ENCODE results near the gene PREPL.

Gene PREPL

DNA sequence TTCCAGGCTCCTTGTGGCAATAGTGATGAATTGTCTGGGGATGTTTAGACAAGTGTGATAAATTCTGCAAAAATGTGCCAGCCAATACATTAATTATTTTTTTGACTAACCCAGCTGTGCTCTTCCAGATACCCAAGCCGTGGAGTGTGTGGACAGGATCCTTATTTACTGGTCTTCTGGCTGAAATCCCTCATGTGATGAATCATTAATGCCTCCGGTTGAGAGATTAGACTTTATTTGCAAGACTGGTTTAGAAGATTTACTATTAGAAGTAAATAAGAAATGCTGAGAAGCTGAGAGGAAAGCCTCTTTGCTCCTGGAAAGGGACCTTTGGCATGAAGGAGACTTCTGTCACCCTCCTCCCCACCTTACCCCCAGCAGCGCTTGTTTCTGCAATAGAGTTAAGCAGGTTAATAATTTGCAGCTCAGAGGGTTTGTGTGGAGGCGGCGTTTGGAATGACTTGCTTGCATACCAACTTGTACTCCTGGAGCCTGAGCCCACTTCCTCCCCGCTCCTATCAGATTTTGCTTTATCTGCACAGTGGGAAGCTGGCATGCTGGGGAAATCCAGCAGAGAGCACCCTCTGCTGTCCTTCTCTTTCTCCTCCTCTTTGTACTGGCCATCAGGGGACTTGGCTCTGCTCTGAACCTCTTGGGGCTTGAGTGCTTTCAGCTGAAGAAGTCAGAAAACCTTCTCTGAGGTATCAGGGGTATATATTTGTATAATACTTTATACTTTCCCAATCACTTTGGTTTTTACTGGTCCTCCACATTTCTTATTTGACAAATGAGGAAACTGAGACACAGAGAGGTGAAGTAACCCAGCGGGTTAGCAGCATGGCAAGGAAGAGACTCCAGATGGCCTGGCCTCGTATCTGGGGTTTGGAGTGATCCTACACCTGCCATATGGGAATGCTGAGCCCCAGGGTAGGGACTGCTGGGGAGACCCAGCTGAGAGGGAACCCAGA, 69.7 kb downstream of the PREPL start:
- peak; percentile 90 for DNase-seq

DNA sequence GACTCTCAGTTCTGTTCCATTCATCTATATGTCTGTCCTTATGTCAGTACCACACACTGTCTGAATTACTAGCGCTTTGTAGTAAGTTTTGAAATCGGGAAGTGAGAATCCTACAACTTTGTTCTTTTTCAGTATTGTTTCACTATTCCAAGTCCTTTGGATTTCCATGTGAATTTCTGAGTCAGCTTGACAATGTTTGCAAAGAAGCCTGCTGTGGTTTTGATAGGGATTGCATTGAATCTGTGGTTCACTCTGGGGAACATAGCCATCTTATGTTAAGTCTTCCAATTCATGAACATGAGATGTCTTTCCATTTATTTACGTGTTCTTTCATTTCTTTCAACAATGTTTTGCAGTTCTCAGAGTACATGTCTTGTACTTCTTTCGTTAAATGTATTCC, 71.0 kb downstream of the PREPL start:
- peak; percentile 63 for DNase-seq

DNA sequence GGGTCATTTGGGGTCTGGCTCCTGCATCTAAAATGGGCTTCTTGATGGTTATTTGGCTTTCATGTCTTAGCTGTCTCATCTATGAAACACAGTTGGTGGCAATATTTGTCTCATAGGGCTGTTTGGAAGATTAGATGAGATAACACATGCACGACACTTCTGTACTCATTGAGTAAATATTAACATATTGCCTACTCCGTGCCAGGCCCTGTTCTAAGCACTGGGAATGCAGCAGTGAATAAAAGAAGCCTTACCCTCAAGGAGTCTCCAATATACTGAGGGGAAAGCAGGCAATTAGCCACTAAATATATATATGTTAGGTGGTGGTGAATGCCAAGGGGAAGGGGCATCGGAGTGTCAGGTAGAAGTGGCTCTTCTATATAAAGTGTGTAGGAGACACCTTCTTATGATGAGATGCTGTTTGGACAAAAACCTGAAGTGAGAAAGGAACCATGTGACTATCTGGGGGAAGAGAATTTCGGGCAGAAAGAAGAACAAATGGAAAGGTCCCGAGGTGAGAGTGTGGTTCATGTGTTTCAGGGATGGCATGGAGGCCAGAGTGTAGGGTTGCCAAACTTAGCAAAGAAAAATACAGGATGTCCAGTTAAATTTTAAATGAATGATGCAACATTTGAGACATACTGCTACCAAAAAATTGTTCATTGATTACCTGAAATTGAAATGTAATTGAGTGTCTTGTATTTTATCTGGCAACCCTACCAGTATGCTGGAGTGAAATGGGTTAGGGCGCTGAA, 74.2 kb downstream of the PREPL start:
- DNase-seq, result no peak

DNA sequence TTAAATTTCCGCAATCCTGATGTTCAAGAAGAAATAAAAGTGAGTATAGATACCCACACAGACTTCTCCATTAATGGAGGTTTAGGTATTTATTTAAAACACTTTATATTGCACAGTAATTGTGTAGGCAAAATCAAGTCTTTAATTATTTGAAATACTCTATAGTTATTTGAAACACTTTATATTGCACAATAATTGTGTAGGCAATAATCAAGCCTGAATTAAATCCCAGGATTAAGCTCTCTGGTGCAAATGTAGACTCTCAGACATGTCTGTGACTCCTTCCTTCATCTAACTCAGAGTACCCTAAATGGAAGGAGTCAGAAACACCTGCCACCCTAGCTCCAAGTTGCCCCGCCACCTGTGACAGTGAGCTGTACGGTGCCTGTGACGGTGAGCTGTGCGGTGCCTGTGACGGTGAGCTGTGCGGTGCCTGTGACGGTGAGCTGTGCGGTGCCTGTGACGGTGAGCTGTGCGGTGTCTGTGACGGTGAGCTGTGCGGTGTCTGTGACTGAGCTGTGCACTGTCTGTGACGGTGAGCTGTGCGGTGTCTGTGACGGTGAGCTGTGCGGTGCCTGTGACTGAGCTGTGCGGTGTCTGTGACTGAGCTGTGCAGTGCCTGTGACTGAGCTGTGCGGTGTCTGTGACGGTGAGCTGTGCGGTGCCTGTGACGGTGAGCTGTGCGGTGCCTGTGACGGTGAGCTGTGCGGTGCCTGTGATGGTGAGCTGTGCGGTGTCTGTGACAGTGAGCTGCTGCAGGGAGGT, 75.0 kb downstream of the PREPL start:
- no peak for DNase-seq

DNA sequence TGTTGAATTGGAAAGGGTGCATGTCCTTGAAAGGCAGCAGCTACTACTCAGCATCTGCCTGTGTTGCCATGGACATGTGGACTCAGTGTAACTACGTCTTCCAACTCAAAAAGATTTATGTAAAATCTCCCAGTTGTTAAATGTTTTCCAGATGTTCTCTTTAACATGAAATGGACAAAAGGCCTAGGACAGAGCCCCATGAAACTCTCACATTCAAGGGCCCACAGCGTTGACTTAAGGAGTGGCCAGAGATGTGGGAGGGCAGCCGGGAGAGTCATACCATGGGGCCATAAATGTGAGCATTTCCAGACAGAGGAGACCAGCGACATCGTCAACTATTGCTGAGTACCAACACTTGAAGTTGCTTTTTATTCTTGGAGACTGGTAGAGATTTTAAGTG, 76.1 kb downstream of the PREPL start:
- DNase-seq, result no peak

DNA sequence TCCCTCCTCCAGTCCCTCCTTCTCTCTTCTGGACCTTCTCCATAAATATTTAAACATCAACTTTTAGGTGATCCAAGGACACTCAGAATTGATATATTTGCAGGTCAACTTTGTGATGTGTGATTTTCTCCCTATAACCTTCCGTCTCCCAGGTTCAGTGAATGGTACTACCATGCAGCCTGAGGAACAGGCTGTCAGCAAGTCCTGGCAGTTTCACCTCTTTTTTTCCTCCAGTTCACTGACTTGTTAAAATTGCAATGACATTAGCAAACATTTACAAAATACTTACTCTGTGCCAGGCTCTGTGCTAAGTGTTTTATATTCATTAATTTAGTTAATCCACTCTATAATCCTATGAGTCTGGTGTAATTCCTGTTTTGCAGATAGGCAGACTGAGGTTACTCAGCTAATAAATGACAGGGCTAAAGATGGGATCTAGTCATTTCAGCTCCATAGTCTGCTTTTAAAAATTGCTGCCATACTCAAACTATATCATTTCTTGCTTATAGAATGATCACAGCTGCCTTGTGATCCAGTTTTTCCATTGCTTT, 78.1 kb downstream of the PREPL start:
- DNase-seq, result no peak

DNA sequence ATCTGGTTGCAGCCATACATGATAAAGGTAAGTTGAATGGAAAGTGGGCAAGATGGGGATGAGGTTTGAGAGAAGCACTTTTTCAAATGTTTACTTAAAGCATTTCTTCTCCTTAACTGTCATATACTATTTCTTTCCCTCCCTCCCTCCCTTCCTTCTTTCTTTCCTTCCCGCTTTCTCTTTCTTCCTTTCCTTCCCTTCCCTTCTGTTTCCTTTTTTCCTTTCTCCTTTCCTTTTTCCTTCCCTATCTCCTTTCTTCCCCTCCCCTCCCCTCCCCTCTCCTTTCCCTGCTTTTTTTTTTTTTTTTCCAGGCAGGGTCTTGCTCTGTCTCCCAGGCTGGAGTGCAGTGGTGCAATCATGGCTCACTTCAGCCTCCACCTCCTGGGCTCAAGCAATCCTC, 80.4 kb downstream of the PREPL start:
- DNase-seq, result no peak

DNA sequence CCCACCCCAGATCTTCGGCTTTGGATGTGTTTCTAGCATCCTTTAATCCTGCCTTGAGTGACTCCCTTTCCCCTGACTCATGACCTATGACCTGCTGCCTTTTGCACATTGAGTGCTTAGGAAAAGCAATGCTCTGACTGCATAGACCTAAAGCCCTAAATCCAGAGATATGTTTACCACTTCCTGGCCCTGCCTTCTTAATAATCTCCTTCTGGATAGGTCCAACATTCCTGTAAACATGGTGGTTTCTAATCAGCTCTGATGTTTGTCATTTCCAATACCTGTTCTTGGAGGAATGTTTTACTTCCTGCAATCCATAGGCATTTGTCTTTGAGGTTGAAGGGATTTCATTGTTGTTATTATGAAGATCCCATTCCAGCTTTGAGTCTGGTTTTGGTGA, 83.8 kb downstream of the PREPL start:
- DNase-seq, result peak; percentile 51

DNA sequence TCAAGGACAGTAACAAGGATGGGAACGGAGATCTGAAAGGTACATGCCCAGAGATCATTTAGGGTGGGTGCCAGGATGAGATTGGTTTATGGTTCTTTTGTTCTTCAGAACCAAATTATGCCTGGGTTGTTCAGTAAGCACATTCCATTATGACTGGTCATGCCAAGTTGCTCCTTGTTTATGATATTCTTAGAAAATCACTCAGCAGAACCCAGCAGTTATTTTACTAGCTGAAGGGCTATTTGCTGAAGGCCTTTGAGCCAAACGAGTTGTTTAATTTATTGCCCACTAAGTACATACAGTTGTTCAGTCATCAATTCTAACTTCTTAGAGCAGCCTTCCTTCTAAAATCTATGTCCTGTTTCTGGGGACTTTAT, 85.4 kb downstream of the PREPL start:
- peak; percentile 50 for DNase-seq

DNA sequence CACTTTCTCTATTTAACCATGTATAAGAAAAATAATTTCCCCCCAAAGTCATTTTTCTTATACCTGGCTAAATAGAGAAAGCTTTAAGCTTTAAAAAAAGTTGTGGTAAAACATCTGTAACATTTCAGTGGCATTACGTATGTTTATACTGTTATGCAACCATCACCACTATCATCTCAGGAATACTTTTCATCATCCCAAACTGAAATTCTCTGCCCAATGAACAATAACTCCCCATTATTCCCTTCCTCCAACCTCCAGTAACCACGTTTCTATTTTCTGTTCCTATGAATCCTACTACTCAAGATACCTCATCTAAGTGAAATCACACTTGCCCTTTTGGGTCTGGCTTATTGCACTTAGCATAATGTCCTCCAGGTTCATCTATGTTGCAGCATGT, 87.7 kb downstream of the PREPL start:
- peak; percentile 57 for DNase-seq

DNA sequence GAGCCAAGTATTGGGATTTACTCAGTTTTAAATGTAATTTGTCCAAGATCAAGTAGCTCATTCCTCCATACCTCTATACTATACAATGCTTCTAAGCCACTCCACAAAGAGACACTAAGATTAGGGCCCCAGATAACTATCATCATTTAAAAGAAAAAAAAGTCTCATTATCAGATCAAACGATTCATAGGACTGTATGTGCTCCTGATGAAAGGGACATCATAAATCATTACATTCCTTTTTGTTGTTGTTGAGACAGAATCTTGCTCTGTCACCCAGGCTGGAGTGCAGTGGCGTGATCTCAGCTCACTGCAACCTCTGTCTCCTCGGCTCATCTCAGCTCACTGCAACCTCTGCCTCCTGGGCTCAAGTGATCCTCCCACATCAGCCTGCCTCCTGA, 88.2 kb downstream of the PREPL start:
- DNase-seq, result peak; percentile 47

DNA sequence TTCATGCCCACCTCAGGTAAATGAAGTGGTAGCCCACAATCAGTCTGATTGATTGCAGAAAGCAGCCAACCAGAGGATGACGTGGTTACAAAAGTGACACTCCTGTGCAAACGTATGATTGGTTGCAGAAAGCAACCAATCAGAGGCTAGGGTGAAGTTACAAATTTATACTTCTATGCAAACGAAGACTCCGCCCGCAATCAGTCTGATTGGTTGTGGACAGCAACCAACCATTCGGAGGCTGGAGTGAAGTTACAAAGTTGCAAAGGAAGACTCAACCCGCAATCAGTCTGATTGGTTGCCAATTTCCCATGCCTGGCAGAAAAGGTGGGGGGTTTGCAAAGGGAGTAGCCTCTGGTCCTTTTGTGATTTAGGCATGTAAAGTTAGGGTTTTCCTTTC, 90.0 kb downstream of the PREPL start:
- DNase-seq, result no peak

DNA sequence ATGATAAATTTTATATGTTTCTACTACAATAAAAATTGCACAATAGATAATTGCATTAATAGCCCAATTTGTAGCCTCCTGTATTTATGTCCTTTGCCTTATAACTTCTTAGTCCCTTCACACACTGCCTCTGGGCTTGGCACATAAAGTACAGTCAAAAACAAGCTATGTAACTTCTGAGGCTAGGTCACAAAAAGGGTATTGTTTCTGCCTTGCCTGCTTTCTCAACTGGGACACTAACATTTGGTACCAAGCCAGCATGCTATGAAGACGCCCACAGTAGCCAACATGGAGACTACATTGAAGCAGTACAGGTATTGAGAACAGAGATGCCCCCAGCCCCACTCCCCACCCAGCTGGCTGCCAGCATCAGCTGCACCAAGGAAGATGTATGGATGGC, 91.5 kb downstream of the PREPL start:
- no peak for DNase-seq

DNA sequence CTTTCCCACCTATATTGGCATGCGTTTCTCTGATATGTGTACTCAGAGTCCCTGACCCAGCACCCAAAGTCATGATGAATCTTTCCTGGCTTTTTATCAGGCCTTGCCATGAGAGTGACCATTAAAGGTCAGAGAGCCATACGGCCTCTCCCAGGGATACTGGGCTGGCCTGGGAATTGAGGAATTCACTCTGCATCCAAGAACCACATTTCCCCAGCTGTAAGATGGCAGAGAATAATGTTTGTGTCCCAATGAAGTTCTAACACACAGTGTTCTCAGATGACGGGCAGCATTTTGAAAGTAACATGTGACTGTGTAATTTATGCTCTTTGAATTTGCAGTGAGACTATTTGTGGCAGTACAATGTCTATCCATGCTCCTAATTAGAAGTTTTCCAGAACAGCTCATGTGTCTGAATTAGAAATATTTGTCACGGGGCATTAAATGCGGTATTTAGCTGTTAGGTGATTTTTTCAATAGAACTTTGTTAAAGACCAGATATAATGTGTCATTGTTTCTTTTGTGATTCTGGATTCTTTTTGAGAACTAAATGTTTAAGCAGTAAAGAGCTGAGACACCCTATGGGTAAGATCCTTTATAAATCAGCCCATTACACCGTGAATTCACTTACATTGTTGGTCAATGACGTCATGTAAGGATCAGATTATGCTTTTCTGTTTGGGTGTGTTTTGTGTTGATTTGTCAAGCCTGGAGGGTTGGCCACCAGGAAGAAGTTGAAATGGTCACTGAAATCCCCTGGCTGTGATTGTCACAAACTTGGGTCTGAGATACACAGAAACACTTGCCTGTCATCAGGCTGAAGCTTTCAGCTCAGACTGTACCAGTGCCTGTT, 93.3 kb downstream of the PREPL start:
- peak; percentile 28 for DNase-seq

All from NCI-H226 (cell line).